ENCODE data around the gene NT5C2.
"Not testable (repeated sequence)": the region's sequence is repeated elsewhere in the genome, so short reads cannot be mapped to it uniquely, and the experiment has no call there.

NT5C2 gene

DNA sequence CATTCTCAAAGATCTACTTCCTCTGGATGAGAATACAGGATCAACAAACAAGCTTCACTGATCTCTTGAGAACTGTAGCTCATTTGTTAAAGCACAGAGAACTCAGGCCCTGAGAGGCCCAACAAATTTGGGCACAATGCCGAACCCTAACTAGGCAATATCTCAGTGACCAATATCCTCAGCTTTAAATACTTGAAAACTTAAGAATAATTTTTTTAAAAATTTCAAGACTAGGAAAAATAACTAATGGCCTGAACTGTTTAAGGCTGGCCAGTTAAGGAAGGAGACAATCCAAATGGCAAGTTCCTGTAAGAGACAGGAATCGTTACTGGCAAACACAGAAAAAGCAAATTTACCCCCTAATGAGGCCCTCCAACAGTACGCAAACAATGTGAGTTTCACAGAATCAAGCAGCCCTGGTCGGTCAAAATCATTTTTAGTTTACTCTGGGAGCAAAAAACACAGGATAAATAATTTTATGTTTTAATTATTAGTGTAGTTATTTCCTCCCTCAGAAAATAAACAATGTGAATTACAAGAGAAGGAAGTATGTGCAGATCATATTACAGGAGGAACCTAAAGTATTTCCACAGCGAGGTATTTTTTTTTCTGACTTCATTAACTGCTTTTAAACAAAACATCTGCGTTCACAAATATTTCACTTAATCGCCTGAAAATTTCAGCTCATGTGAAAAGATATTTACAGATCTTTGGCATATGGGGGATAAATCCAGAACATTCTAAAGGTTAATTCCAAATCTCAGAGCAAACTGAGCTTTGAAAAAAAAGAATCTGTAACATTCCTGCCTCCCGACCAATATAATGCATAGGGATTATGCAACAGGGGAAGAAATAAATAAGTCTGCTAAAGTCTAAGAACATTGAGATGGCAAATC lies 39.5 kb downstream of the NT5C2 start:
- no peak overlapping the region for H3K4me3 ChIP-seq (ENCODE audit: low read depth, low read length)
- TF ChIP-seq, protein P1, sequence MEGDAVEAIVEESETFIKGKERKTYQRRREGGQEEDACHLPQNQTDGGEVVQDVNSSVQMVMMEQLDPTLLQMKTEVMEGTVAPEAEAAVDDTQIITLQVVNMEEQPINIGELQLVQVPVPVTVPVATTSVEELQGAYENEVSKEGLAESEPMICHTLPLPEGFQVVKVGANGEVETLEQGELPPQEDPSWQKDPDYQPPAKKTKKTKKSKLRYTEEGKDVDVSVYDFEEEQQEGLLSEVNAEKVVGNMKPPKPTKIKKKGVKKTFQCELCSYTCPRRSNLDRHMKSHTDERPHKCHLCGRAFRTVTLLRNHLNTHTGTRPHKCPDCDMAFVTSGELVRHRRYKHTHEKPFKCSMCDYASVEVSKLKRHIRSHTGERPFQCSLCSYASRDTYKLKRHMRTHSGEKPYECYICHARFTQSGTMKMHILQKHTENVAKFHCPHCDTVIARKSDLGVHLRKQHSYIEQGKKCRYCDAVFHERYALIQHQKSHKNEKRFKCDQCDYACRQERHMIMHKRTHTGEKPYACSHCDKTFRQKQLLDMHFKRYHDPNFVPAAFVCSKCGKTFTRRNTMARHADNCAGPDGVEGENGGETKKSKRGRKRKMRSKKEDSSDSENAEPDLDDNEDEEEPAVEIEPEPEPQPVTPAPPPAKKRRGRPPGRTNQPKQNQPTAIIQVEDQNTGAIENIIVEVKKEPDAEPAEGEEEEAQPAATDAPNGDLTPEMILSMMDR (IDR thresholded peaks at IDR 0.05; ENCODE audit: borderline replicate concordance, insufficient read depth, low read depth, low read length): no peak

DNA sequence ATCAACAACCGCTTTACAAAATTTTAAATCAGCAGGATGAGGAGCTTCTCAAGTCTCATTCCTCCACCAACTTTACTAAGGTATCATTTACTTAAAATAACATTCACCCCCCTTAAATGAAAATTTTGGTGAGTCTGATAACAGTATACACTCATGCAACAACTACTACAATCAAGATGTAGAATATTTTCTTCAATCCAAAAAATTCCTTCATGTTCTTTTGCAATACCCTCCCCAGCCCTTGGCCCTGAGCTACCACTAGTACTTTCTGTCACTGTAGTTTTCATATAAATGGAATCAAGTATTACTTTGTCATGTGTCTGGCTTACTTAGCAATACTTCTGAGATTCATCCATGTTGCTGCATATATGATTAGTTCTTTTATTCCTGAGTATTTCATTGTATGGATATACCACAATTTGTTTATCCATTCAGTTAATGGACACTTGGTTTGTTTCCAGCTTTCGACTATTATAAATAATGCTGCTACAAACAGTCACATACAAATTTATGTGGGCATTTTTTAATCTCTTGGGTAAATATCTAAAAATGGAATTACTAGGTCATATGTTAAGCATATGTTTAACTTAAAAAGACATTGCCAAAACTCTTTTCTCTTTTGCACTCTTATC lies 43.0 kb downstream of the NT5C2 start:
- H3K4me3 ChIP-seq (ENCODE audit: low read depth, low read length): no peak overlapping the region
- TF ChIP-seq, protein P1 (IDR thresholded peaks at IDR 0.05; ENCODE audit: borderline replicate concordance, insufficient read depth, low read depth, low read length): no peak

DNA sequence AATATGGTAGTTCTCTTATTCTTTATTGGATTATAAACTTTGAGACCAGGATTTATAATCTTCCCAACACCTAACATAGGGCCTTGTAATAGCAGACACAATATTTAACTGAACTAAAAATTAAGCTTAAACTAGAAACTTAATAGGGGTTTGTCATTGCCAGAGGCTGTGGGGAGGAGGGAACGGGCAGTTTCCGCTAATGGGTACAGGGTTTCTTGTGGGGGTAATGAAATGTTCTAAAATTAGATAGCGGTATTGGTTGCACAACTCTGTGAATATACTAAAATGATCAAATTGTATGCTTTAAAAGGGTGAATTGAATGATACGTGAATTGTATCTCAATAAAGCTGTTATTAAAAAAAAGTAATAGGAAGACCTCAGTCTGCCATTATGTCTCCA lies 45.4 kb downstream of the NT5C2 start:
- TF ChIP-seq, protein P1 (IDR thresholded peaks at IDR 0.05; ENCODE audit: borderline replicate concordance, insufficient read depth, low read depth, low read length): no peak
- no peak overlapping the region for H3K4me3 ChIP-seq (ENCODE audit: low read depth, low read length)

DNA sequence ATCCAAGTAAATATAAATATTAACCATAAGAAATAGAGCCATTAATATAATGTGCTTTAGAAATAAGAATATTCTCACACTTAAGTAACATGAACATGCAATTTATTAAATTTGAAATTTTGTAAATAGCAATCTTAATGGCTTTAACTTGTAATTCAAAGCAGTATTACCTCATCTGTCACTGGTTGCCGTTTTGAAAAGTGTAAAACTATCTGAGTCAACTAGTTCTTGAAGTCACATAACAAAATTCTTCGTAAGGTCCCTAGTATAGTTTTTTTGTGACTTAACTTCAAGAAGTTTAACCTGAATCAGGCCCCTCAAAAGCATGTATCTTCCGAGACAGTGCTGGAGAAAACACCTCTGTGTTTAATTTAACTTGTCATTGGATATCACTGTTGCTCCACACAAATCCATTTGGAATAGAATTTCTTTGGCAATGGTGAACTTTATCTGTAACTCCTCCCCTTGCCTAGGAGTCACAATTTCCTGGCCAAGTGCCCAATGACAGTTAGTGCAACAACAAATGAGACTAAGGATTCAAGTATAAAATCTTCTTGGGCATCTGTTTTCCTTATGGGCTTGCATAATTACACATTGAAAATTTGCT lies 47.1 kb downstream of the NT5C2 start:
- no peak overlapping the region for H3K4me3 ChIP-seq (ENCODE audit: low read depth, low read length)
- TF ChIP-seq, protein P1 (IDR thresholded peaks at IDR 0.05; ENCODE audit: borderline replicate concordance, insufficient read depth, low read depth, low read length): no peak

DNA sequence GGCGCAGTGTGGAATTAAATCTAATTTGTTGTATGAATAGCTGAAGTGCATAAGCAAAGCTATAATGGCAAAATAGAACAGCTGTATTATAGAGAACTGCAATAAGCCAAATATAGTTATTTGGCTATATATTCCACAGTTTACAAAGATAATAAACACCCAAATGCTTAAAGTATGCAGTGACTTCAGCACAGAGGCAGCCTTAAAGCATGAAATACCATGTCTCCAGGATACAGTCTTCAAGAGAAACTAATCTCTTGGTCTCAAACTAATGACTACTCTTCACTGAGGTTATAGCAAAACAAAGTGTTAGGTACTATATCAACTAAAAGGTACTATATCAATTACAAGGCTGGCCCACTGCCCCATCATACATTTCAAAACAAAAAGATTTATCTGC lies 48.0 kb downstream of the NT5C2 start:
- no peak overlapping the region for H3K4me3 ChIP-seq (ENCODE audit: low read depth, low read length)
- TF ChIP-seq, protein P1 (IDR thresholded peaks at IDR 0.05; ENCODE audit: borderline replicate concordance, insufficient read depth, low read depth, low read length): no peak

DNA sequence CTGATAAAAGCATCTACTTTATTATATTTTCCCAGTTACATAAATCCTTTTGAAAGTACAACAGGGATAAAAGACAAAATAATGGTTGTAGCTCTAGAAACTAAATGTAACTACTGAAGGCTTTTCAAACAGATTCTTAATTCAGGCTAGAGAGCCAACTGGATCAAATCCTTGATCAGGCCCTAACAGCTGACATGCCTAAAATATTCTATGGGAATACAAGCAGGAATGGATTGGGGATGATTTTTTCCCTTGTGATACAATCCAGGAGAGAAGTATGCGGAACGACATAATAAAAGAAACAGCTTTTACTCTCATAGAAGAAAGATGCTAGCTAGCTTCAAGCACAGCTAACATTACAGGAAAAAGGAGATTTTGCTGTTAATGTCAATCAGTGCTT lies 49.0 kb downstream of the NT5C2 start:
- TF ChIP-seq, protein P1 (IDR thresholded peaks at IDR 0.05; ENCODE audit: borderline replicate concordance, insufficient read depth, low read depth, low read length): no peak
- H3K4me3 ChIP-seq (ENCODE audit: low read depth, low read length): no peak overlapping the region

DNA sequence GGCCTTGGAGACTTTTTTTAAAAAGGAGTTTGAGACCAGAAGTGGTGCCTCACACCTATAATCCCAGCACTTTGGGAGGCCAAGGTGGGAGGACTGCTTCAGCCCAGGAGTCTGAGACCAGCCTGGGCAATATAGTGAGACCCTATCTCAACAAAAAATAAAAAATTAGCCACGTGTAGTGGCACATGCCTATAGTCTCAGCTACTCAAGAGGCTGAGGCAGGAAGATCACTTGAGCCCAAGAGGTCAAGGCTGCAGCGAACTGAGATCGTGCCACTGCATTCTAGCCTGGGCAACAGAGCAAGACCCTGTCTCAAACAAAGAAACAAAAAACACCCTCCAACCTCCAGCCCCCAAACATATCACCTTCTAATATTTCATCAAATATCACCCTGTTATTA lies 49.4 kb downstream of the NT5C2 start:
- not testable (repeated sequence) for H3K4me3 ChIP-seq (ENCODE audit: low read depth, low read length)
